Sigmoid colon (tissue), 7 donors: Measurements from ENCODE around the gene CDK19. TPM values are rescaled to one million over a fixed set of nuclear protein-coding genes. Genes with fewer than 3 reads are reported as not detected.
A peak's percentile ranks its signal among the peaks of the same experiment; 100 is the strongest.

Experiments
- DNase-seq: peaks from one replicate; pipeline ENCODE4 v3.0.0-alpha.2; 2019
- H3K27ac ChIP-seq, 4 donors: fragments of 200-600 bp; sonication (generic); one replicate each; pipeline ENCODE4 v1.5.1; 2016 to 2019; ENCODE audit warnings: mild to moderate bottlenecking in 1 of 4
- H3K27me3 ChIP-seq, 3 donors: fragments of 200-600 bp; sonication (generic); one replicate each; pipeline ENCODE4 v1.5.1; 2019; ENCODE audit warnings: mild to moderate bottlenecking in 1 of 3
- H3K36me3 ChIP-seq, 4 donors: fragments of 200-600 bp; sonication (generic); one replicate each; pipeline ENCODE4 v1.5.1; 2016 to 2019
- H3K4me1 ChIP-seq, 4 donors: fragments of 200-600 bp; sonication (generic); one replicate each; pipeline ENCODE4 v1.5.1; 2017 to 2019
- H3K4me3 ChIP-seq, 4 donors: fragments of 200-600 bp; sonication (generic); one replicate each; pipeline ENCODE4 v1.5.1; 2017 to 2019; ENCODE audit warnings: mild to moderate bottlenecking in 2 of 4, moderate library complexity in 1 of 4
- H3K9me3 ChIP-seq, 4 donors: fragments of 200-600 bp in 3 of 4; sonication (generic) in 3 of 4; one replicate each; pipeline versions ENCODE4 v1.5.1 to v1.6.1; 2013 to 2019
- EP300 ChIP-seq, 4 donors: sonication (generic); formaldehyde crosslinking; IDR thresholded peaks; one replicate each; pipeline ENCODE4 v1.6.1; 2017; ENCODE audit warnings: antibody characterized with exemption in 4 of 4
- POLR2A ChIP-seq, 2 donors: fragments of 450-650 bp; IDR thresholded peaks; one replicate each; pipeline ENCODE4 v1.6.1; 2016; ENCODE audit warnings: antibody characterized with exemption in 2 of 2, mild to moderate bottlenecking in 2 of 2, moderate library complexity in 2 of 2
- POLR2AphosphoS5 ChIP-seq, 4 donors: sonication (generic); formaldehyde crosslinking; IDR thresholded peaks; one replicate each; pipeline ENCODE4 v1.6.1; 2017; ENCODE audit warnings: antibody characterized with exemption in 4 of 4
- WGBS, 2 donors: extraction: QIAGEN DNeasy Blood & Tissue Kit; methylation state at CpG; one replicate each; pipeline ENCODE4 v1.1.7; 2013; 5-methylcytosine and 5-hydroxymethylcytosine counted together
- intact Hi-C: fragments of 100-400 bp; cut with DNase I; formaldehyde crosslinking; loops from one replicate; pipeline ENCODE4 v1.15.1; 2023
- polyA plus RNA-seq, 3 donors: library from polyadenylated mRNA; stranded (reverse); fragments of 200-250 nt; gene quantifications; one replicate each; pipeline ENCODE4 v1.2.3, GENCODE V29; 2013
- total RNA-seq, 4 donors: library from RNA; depleted of rRNA; stranded (reverse); fragments of >200 nt; gene quantifications; one replicate each; pipeline ENCODE4 v1.1.0, GENCODE V29; 2016
- TF ChIP-seq, protein P1 (sequence below), 4 experiments: fragments of 450-650 bp in 3 of 4; fragments of 200-600 bp in 1 of 4; IDR thresholded peaks; one replicate each; pipeline ENCODE4 v1.5.1; 2016 to 2019; ENCODE audit warnings: antibody characterized with exemption in 4 of 4, mild to moderate bottlenecking in 3 of 4, moderate library complexity in 2 of 4
- donor health status: healthy with polysubstance abuse.
- donor health status: Bipolar disorder and iron deficiency.
- donor health status: healthy.

Gene CDK19
- total and polyA plus RNA-seq, 7 donors: 6.7 to 17.8 (median 12.1) TPM

DNA sequence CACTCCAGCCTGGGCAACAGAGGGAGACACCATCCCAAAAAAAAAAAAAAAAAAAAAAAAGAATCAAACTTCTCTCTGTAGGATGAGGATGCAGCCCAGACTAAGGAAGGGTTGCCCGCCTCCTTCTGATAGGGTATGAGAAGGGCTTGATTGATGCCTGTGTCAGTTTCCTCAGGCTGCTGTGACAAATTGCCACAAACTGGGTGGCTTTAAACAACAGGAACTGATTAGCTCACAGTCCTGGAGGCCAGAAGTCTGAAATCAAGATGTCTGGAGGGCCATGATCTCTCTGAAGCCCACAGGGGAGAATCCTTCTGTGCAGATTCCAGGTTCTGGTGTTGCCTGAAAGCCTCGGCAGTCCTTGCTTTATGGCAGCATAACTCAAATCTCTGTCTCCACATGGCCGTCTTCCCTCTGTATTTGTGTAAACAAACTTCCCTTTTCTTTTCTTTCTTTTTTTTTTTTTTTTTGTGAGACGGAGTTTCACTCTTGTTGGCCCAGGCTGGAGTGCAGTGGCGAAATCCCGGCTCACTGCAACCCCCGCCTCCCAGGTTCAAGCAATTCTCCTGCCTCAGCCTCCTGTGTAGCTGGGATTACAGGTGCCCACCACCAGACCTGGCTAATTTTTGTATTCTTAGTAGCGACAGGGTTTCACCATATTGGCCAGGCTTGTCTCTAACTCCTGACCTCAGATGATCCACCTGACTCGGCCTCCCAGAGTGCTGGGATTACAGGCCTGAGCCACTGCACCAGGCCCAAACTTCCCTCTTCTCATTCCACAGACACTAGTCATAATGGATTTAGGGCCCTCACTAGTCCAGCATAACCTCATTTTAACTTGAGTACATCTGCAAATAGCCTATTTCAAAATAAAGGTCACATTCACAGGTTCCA, 11.2 kb upstream of the CDK19 start:
- peak; percentile 72 for DNase-seq
- H3K4me3 ChIP-seq: no peak overlapping the region
- peak overlapping the region in 3 of 4 donors; percentile 50 for H3K27ac ChIP-seq
- 66 to 67% methylated on average over 9 of the region's 9 CpGs for WGBS, 2 donors
- intact Hi-C loops: no loop called here
- H3K27me3 ChIP-seq: no peaks in the 10 kb centered on the region
- H3K36me3 ChIP-seq: no peaks in the 10 kb centered on the region
- TF ChIP-seq POLR2A (IDR thresholded peaks at IDR 0.05) (no peak), POLR2AphosphoS5 (IDR thresholded peaks at IDR 0.05) (peak in 1 of 4 donors; percentile 14)
- H3K9me3 ChIP-seq: no peaks in the 10 kb centered on the region
- peaks cover 0 to 22% (median 15%) of the 10 kb centered on the region in 4 donors for H3K4me1 ChIP-seq

DNA sequence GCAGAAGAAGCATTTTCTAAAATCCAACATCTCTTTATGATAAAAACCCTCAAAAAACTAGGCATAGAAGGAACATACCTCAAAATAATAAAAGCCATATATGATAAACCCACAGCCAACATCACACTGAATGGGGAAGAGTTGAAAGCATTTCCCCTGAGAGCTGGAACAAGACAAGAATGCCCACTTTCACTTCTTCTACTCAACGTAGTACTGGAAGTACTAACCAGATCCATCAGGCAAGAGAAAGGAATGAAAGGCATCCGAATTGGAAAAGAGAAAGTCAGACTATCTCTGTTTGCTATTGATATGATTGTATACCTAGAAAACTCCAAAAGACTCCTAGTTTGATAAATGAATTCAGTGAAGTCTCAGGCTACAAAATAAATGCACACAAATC, 7.9 kb upstream of the CDK19 start:
- H3K4me1 ChIP-seq: peaks cover 0 to 23% (median 15%) of the 10 kb centered on the region in 4 donors
- TF ChIP-seq, protein P1, sequence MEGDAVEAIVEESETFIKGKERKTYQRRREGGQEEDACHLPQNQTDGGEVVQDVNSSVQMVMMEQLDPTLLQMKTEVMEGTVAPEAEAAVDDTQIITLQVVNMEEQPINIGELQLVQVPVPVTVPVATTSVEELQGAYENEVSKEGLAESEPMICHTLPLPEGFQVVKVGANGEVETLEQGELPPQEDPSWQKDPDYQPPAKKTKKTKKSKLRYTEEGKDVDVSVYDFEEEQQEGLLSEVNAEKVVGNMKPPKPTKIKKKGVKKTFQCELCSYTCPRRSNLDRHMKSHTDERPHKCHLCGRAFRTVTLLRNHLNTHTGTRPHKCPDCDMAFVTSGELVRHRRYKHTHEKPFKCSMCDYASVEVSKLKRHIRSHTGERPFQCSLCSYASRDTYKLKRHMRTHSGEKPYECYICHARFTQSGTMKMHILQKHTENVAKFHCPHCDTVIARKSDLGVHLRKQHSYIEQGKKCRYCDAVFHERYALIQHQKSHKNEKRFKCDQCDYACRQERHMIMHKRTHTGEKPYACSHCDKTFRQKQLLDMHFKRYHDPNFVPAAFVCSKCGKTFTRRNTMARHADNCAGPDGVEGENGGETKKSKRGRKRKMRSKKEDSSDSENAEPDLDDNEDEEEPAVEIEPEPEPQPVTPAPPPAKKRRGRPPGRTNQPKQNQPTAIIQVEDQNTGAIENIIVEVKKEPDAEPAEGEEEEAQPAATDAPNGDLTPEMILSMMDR (IDR thresholded peaks at IDR 0.05): no peak
- TF ChIP-seq POLR2AphosphoS5 (IDR thresholded peaks at IDR 0.05): no peak
- TF ChIP-seq EP300 (IDR thresholded peaks at IDR 0.05): no peak
- H3K27me3 ChIP-seq: no peaks in the 10 kb centered on the region
- WGBS, 2 donors: 42 to 58% methylated on average over 2 of the region's 2 CpGs
- H3K9me3 ChIP-seq: no peaks in the 10 kb centered on the region
- intact Hi-C loops: no loop called here
- H3K4me3 ChIP-seq: no peak overlapping the region
- no peaks in the 10 kb centered on the region for H3K36me3 ChIP-seq
- H3K27ac ChIP-seq: no peak overlapping the region
- no peak for DNase-seq

DNA sequence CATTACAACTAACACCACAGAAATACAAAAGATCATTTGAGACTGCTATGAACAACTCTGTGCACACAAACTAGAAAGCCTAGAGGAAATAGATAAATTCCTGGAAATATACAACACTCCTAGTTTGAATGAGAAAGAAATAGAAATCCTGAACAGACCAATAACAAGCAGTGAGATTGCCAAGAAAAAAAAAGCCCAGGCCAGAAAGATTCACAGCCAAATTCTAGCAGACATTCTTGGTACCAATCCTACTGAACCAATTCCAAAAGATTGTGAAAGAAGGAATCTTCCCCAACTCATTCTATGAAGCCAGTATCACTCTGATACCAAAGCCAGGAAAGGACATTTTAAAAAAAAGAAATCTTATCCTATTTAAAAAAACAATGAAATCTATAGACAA, 7.0 kb upstream of the CDK19 start:
- H3K4me1 ChIP-seq: peaks cover 0 to 23% (median 15%) of the 10 kb centered on the region in 4 donors
- H3K9me3 ChIP-seq: no peaks in the 10 kb centered on the region
- TF ChIP-seq POLR2AphosphoS5 (IDR thresholded peaks at IDR 0.05) (peak in 1 of 4 donors; percentile 31), EP300 (IDR thresholded peaks at IDR 0.05) (no peak)
- H3K4me3 ChIP-seq: no peak overlapping the region
- H3K27ac ChIP-seq: no peak overlapping the region
- DNase-seq: no peak
- no peaks in the 10 kb centered on the region for H3K36me3 ChIP-seq
- no peaks in the 10 kb centered on the region for H3K27me3 ChIP-seq
- intact Hi-C loops: no loop called here

DNA sequence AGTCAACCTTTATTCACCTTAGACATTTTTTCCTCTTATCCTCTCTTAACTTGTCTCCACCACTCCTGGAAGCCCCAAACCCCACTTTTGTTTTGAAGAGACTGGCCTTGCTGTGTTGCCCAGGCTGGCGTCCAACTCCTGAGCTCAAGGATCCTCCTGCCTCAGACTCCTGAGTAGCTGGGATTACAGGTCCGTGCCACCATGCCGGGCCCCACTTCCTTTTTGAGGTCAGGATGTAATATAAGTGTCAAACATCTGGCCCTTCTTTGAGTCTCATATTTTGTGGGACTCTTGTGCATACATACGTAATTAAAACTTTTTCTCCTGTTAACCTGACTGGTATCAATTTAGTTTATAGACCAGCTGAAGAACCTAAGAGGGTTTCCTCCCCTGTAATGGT, 1.4 kb upstream of the CDK19 start:
- 51 to 60% methylated on average over 4 of the region's 4 CpGs for whole genome bisulfite sequencing, 2 donors
- peak overlapping the region in 2 of 4 donors; percentile 98 to 99 for H3K27ac ChIP-seq
- intact Hi-C loops: loop anchor here (10.0 kb wide), 1 partner anchor 642 kb away; the partner anchor contains the start of gene WASF1
- DNase-seq: no peak
- H3K9me3 ChIP-seq: no peaks in the 10 kb centered on the region
- no peak overlapping the region for H3K4me3 ChIP-seq
- H3K36me3 ChIP-seq: no peaks in the 10 kb centered on the region
- H3K27me3 ChIP-seq: no peaks in the 10 kb centered on the region
- peaks cover 0 to 16% (median 7%) of the 10 kb centered on the region in 4 donors for H3K4me1 ChIP-seq
- TF ChIP-seq, protein P1 (IDR thresholded peaks at IDR 0.05): no peak
- TF ChIP-seq POLR2A (IDR thresholded peaks at IDR 0.05) (no peak), EP300 (IDR thresholded peaks at IDR 0.05) (no peak), POLR2AphosphoS5 (IDR thresholded peaks at IDR 0.05) (no peak)

DNA sequence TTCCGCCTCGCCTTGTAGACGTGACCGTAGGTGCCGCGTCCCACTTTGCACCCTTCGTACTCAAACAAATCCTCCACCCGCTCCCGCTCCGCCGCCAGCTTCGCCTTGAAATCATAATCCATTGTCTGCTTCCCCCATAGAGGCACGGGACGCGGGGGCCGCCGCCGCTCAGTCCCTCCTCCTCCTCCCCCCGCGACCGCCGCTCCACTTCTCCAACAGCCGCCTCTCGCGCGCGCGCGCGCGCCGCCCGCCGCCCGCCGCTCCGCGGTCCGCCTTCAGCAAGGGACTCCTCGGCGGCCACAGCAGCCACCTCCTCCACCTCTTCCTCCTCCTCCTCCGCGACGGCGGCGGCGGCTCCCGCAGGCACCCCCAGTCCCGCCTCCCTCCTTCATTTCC, 256 bp downstream of the CDK19 start:
- 1% methylated on average over 49 of the region's 49 CpGs for WGBS, 2 donors
- TF ChIP-seq, protein P1 (IDR thresholded peaks at IDR 0.05): no peak
- TF ChIP-seq POLR2A (IDR thresholded peaks at IDR 0.05) (no peak), POLR2AphosphoS5 (IDR thresholded peaks at IDR 0.05) (no peak), EP300 (IDR thresholded peaks at IDR 0.05) (no peak)

More for the DNA sequence above, 256 bp downstream of the CDK19 start:
- H3K9me3 ChIP-seq: no peaks in the 10 kb centered on the region
- H3K4me1 ChIP-seq: peaks cover 0 to 13% (median 6%) of the 10 kb centered on the region in 4 donors
- peak overlapping the region; percentile 73 to 91 (median 88) for H3K4me3 ChIP-seq
- no peaks in the 10 kb centered on the region for H3K27me3 ChIP-seq
- no peak for DNase-seq
- H3K27ac ChIP-seq: peak overlapping the region; percentile 89 to 99 (median 97)
- no peaks in the 10 kb centered on the region for H3K36me3 ChIP-seq
- intact Hi-C loops: loop anchor here (1.0 to 10.0 kb wide), 4 partner anchors 59 to 640 kb away; partner anchors contain the start of genes AMD1, GTF3C6 and WASF1
